Measurements from ENCODE around the gene WDR20.

DNA sequence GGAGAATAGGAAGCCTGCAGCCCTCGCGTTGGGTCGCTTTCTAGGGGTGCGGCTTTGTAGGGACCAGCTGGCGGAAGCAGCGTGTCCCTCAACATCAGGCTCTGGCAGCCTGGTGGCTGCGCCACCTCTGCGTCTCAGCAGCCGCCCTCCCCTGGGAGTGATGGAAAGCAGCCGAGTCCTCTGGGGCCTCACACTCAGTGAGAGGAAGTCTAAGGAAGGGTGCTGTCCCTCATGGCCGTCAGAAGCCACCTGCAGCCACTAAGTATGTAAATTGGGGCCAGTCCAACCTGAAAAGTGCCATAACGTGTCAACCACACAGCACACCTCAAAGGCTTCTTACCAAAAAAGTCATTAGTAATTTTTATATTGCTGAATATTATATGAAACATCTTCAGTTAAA is 80.3 kb downstream of the WDR20 start:
- TF ChIP-seq, protein P1, sequence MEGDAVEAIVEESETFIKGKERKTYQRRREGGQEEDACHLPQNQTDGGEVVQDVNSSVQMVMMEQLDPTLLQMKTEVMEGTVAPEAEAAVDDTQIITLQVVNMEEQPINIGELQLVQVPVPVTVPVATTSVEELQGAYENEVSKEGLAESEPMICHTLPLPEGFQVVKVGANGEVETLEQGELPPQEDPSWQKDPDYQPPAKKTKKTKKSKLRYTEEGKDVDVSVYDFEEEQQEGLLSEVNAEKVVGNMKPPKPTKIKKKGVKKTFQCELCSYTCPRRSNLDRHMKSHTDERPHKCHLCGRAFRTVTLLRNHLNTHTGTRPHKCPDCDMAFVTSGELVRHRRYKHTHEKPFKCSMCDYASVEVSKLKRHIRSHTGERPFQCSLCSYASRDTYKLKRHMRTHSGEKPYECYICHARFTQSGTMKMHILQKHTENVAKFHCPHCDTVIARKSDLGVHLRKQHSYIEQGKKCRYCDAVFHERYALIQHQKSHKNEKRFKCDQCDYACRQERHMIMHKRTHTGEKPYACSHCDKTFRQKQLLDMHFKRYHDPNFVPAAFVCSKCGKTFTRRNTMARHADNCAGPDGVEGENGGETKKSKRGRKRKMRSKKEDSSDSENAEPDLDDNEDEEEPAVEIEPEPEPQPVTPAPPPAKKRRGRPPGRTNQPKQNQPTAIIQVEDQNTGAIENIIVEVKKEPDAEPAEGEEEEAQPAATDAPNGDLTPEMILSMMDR (conservative IDR thresholded peaks at IDR 0.05; ENCODE audit: low read depth, low read length), result no peak
- TF ChIP-seq EZH2 (IDR thresholded peaks at IDR 0.05; ENCODE audit: low read length, unreplicated experiment), result no peak
